NOMO-1 treated with DMSO at 0.1 percent for 48 hours (cell line): Measurements from ENCODE around the gene ZFAND3.
A peak's percentile ranks its signal among the peaks of the same experiment; 100 is the strongest.

Source experiments
- DNase-seq: peaks from one replicate; lab custom pipeline; 2025; ENCODE audit not compliant: unreplicated experiment; lab: John Stamatoyannopoulos, UW

Gene ZFAND3

DNA sequence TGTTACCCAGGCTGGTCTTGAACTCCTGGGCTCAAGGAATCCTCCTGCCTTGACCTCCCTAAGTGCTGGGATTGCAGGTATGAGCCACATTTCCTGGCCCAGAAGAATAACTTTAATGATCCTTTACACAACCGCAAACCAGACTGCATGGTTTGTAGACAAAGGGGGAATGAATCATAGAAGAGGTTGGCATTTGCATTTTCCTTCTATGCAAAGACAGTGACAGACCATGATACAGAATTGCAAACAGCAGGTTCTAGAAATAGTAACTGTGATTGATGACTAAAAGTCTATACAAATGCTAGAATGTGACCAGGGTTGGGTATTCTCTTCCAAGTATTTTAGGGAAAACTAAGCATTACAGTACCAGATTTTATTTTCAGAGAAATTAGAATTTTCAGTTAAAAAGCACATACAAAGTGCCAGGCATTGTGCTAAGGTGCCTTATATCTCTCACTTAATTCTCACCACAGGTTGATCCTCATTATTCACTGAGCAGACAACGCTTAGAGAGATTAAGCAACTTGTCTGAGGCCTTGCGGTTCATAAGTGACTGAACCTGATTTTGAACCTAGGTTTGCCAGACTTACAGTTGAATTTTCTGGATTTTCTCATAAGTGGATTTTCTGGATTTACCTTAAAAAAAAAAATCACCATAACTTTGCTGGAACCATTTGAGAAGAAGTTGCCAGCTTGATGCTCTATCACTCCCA, 146.6 kb downstream of the ZFAND3 start:
- DNase-seq = no peak

DNA sequence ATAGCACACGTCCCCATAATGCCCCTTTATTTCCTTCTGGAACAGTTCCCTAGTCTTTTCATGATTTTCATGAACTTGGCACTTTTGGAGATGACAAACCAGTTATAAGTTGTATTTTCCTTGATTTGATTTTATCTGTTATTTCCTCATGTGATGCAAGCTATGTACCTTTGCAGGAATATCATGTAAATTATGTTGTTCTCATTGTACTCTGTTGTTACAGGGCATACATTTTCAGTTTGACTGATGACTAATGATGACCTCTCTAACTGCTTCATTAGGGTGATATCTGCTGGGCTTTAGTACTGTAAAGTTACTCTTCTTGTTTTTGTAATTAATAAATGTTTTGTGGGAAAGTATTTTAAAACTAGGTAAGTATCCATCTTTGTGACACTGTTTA, 147.3 kb downstream of the ZFAND3 start:
- no peak for DNase-seq

DNA sequence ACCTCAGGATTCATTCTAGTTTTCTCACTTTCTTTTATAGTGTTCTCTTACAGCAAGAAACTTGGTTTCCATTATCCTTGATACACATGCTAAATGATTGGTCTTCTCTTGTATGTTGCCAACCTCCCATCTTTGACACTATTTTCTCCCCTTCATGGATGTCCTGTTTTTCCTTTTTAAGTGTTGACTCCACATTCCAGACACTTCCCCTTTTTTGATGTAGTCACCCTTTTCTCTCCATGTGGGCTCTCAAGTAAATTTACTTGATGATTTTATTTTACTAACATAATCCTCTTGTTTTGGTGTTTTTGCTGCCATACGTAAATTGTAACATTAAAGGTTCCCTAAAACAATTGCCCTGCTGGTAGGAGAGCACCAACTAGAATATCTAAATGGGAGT, 148.1 kb downstream of the ZFAND3 start:
- no peak for DNase-seq

DNA sequence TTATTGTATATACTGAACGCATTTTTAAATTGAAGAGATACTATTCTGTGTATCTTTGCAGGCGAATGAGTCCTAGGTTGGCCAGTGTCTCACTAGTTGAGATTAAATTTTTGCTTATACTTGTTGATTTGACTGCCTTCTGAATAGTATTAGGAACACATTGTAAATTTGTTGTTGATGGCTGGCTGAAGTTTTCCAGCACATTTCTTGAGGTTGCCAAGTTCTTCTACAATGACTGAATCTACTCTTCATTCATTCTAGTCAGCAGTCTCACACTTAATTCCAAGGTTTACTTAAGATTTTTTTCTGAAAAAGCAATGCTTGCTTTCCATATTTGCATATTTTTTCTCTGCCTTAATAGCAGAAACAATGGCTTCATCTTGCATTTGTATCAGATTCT, 151.7 kb downstream of the ZFAND3 start:
- no peak for DNase-seq

DNA sequence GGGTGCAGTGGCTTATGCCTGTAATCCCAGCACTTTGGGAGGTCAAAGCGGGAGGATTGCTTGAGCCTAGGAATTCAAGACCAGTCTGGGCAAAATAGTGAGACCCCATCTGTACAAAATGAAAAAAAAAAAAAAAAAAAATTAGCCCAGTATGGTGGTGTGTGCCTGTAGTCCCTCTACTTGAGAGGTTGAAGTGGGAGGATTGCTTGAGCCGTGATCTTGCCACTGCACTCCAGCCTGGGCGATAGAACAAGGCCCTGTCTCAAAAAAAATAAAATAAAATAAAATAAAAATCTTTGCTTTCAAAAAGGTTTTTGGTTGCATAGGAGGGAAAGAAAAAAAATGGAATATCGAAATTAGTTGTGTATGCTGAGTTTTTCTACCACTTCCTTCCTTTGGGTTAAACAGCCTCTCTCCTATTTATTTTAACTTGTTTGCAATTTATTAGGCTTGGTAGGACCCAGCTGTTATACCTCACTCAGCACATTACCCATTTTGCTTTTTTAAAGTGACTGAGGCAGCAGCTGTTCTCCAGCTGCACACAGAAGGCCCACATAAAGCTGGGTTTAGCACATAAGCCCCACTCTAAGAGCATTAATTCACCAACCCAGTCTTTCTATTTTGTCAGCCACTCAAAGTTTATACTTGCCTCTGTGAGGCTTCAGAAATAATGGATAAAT, 152.3 kb downstream of the ZFAND3 start:
- no peak for DNase-seq

DNA sequence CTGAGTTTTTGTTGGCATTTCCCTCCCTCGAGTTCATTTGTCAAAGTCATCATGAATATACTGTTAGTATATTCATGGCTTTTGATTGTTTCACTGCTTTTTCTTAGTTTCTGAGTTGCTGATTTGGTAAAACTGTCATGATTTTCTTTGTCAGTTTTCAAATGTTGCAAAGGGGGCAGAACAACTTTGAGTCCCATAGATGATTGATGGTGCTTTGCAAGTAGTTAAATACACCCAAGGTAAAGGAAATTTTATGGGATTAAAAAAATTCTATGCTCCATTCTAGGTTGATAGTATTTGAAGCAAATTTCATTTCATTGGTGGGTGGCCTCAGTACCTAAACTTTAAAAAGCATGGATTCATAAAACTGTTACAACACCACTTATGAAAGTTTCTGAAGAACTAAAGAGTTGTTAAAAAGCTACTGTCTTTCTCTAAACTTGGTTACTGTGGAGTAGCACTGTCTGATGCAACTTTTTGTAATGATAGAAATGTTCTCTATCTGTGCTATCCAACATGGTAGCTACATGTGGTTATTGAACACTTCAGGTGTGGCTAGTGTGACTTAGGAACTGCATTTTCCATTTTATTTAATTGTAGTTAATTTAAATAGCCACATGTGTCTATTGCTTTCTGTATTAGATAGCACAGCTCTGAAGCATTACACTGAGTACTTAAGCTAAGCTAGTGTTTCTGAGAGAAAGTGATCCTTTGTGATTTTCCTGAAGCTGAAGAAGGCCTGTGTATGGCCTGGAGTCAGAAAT, 153.6 kb downstream of the ZFAND3 start:
- no peak for DNase-seq

DNA sequence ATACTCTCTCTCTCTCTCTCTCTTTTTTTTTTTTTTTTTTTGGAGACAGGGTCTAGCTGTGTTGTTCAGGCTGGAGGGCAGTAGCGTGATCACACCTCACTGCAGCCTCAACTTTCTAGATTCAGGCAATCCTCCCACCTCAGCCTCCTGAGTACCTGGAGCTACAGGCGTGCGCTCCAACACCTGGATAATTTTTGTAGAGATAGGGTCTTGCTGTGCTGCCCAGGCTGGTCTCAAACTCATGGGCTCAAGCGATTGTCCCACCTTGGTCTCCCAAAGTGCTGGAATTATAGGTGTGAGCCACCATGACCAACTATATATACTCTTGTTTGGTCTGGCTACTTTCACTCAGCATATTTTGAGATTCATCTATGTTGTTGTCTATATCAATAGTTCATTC, 154.9 kb downstream of the ZFAND3 start:
- DNase-seq = no peak

DNA sequence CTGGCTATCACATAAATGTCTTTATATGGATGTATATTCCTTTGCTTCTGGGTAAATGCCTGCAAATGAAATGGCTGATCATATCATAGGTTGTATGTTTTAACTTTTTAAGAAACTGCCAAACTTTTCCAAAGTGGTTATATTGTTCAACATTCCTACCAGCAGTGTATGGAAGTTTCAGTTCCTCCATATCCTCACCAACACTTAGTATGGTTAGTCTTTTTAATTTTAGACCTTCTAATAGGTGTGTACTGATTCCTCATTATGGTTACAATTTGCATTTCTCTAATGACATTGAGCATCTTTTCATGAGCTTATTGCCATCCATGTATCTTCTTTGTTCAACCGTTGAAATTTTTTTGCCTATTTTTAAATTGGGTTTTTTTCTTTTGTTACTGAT, 155.4 kb downstream of the ZFAND3 start:
- DNase-seq = no peak

DNA sequence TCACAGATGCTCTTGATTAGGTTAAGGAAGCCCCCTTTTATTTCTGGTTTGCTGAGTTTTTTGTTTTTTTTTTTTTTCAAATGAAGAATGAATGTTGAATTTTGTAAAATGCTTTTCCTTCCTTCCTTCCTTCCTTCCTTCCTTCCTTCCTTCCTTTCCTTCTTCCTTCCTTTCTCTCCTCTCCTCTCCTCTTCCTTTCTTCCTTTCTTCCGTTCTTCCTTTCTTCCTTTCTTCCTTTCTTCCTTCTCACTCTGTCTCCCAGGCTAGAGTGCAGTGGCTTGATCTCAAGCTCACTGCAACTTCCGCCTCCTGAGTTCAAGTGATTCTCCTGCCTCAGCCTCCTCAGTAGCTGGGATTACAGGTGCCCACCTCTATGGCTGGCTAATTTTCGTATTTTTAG, 158.2 kb downstream of the ZFAND3 start:
- no peak for DNase-seq

DNA sequence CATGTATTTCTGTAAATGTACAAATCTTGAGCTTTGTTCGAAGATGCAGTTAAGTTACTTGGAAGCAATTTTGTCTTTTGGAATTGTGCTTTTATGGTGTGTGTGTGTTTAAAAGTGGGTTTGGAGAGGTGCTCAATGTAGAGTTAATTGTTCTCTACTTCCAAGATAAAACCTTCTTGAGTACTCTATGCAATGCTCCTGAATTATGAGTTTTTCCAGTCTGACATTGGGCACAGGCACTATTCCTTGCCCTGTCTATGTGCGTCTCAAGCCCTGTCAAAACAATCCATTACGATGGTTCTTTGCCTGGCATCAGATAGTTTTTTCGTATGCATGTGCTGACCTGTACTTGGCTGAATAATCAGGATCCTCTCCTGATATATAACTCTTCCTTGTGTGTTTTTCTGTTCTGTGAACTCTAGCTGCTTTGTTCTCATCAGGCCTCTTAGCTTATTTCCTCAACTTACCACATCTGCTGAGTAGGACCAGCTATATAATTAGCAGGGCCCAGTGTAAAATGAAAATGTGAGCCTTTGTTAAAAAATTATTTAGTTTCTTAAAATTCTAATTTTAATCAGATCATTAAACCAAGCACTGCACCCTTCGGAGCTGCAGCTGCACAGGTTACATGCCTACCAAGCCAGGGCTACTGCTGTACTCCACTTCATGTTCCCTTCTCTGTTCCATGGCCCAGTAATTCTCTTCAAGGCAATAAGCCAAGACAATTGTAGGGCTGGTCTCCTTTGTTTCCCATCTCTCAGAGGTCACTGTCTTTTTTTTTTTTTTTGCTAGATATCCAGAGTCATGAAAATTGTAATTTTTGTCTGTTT, 160.1 kb downstream of the ZFAND3 start:
- no peak for DNase-seq

DNA sequence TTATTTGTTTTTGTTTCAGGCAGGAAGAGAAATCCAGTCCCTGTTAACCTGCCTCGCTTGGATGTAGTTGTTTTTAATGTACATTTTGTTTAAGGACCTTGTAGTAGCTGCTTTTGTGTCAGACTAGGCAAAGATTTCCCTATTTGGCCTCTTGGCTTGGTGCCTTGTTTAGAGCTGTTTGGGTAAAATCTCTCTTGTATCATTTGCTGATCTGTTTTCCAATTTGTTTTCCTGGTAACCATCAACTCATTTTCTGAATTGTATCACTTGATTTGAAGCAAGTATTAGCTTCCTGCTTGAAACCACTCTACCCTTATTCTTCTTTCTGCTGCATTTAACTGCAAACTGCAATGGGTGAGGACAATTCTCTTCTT, 160.7 kb downstream of the ZFAND3 start:
- no peak for DNase-seq

DNA sequence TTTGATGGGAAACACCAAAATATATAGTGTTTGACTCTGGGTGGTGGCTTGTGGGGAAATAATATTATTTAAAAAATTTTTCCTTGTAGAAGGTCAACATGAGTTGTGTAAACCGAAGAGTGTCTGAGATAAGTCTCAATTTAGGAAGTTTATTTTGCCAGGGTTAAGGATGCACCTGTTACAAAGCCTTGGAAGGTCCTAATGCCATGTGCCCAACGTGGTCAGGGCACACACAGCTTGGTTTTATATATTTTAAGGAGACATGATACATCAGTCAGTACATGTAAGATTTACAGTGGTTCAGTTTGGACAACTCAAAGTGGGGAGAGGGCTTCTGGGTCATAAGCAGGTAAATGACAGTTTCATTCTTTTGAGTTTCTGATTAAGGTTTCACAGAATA, 162.1 kb downstream of the ZFAND3 start:
- no peak for DNase-seq

DNA sequence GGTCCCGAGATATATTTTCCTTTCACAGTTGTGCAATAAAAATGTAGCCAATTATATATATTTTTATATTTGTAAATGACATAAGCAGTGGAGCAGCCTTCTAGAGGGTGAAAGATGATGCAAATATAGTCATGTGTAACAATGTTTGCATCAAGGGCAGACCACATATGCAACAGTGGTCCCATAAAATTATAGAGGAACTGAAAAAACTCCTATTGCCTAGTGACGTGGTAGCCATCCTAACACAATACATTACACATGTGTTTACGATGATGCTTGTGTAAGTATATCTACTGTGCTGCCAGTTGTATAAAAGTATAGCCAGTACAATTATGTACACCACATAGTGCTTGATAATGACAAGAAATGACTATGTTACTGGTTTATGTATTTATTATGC, 162.8 kb downstream of the ZFAND3 start:
- DNase-seq = peak; percentile 73

DNA sequence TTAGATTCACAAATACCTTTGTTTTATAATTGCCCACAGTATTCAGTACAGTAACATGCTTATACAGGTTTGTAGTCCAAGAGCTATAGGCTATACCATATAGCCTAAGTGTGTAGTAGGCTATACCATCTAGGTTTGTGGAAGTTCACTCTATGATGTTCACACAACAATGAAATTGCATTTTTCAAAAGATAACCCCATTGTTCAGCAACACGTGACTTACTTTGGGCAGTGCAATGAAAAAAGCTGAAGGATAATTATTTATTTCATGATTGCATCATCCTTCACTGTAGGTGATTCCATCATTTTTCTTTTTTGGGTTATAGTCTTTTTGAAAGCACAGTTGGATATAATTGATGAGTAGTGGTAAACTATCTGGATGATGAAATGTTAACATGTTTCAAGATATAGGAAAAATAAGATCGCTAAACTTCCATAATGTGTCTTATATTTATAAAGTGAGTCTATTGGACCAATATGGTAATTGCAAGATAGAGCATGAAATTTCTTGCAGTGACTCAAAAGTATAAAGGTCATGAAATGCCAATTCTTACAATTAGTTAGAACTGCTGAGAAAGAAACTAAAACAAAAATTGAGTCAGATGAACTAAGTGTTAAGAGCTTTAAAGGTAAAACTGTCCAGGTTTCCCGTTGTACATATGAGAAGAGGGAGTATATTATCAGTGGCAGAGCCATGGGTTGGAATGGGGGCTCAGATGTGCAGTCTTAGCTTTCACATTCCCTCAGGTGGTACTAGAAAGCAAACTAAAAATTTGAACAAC, 164.4 kb downstream of the ZFAND3 start:
- DNase-seq = no peak

DNA sequence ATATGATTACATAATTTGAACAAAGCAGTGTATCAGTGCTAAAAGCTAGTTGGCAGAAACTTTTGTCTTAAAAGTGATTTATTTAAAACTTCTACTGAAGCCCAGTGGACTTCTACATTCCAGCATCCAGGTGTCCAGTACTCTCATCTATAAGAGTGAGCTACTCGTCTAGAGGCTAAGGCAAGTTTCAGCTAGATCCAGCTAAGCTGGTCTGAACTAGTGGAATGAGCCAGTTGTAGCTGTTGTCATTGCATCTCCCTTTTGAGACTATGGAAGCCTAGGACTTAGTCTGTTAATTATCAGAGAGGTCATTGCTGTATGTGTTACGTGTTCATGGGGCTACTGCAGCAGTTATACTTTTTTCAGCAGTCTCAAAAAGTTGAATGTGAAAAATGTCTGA, 165.1 kb downstream of the ZFAND3 start:
- no peak for DNase-seq

DNA sequence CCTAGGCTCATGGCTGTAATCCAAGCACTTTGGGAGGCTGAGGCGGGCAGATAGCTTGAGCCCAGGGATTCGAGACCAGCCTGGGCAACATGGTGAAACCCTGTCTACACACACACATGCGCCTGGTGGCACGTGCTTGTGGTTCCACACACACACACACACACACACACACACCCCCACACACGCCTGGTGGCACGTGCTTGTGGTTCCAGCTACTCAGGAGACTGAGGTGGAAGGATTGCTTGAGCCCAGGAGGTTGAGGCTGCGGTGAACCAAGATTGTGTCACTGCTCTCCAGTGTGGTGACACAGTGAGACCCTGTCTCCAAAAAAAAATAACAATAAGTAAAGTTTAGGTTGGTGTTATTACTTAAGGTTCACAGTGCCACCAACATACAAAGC, 165.8 kb downstream of the ZFAND3 start:
- no peak for DNase-seq

DNA sequence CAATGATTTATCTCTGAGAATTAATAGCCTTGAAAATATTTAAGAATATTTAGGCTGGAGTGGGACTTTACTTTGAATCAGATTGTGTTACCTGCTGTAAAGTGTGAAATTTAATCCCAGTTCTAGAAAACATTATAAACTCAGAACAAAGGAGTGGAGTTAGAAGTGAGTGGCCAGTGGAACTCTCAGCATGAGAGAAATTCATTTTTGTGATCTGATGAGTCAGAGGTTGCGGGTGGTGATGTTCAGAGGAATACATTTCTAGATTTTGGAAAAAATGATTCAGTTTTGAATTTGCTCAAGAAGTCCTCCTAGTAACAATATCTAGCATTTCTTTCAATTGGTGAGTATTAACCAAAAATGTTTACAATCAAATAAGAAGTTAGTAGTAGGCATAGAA, 167.5 kb downstream of the ZFAND3 start:
- no peak for DNase-seq

DNA sequence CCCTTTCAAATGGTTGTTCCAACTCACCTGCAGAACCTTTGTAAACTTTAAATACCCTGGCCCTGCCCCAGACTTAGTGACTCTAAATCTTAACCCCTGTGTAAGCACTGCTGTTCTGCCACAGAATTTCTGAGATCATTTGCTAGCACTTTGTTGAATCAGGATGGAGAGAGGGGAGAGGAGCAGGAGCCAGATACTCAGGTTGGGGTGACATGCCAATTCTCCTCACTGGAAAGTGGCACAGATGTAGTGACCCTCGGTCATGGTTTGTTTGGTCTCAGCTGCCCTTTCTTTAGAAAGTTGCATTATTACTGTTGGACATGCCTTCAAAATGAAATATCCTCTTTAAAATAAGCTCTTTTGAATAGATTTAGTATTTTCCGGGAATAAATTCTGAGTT, 168.0 kb downstream of the ZFAND3 start:
- no peak for DNase-seq

DNA sequence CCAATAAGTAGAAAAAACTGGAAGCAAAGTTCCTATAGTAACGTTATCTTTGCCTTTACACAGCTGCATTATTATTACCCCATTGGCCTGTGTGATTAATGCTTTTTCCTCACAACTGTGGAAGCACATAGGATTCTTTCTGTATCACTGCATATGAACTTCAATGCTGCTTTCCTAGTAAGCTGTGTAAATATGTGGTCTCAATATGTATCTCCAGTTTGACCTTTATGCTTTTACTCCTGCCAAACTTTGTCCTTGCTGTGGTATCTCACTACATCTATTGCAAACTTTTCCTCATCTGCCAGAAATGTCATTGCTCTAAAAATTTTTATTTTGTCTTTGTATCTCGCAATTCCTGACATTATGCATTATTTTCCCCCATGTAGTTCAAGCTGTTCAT, 168.6 kb downstream of the ZFAND3 start:
- DNase-seq = no peak

DNA sequence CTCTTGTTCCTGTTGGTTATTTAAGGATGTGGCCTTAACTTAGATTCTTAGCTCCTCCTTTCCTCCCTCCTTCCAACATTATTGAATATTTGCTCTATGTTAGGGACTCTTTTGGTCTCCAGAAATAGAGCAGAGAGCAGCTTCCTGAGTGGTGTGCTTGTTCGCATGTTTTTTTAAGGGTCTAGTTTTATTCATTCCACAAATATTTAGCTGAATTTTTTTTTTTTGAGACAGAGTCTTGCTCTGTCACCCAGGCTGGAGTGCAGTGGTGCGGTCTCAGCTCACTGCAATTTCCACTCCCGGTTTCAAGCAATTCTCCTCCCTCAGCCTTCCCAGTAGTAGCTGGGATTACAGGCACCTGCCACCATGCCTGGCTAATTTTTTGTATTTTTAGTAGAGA, 169.2 kb downstream of the ZFAND3 start:
- no peak for DNase-seq
